Prostate gland (tissue), 2 donors: ENCODE data around the gene PLA2G4A. TPM values are rescaled to one million over a fixed set of nuclear protein-coding genes. Genes with fewer than 3 reads are reported as not detected.
"Not testable (repeated sequence)": the region's sequence is repeated elsewhere in the genome, so short reads cannot be mapped to it uniquely, and the experiment has no call there.

Experiments used
- DNase-seq: peaks from one replicate; pipeline ENCODE4 v3.0.0-alpha.2; 2019; ENCODE audit warnings: low spot score
- H3K27ac ChIP-seq, 2 donors: fragments of 200-600 bp; sonication (generic); 2 replicates each; pipeline ENCODE4 v1.5.1; 2017 to 2019
- H3K27me3 ChIP-seq: fragments of 200-600 bp; sonication (generic); replicated peaks from 2 replicates; pipeline ENCODE4 v1.5.1; 2019; ENCODE audit not compliant: insufficient read depth
- H3K36me3 ChIP-seq, 2 donors: fragments of 200-600 bp; sonication (generic); 1 replicate in 1 of 2; 2 replicates in 1 of 2; pipeline versions ENCODE4 v1.5.1 to v1.8.1; 2017 to 2019
- H3K4me1 ChIP-seq: fragments of 200-600 bp; sonication (generic); replicated peaks from 2 replicates; pipeline ENCODE4 v1.5.1; 2019
- H3K4me3 ChIP-seq, 2 donors: fragments of 200-600 bp; sonication (generic); 2 replicates each; pipeline ENCODE4 v1.5.1; 2017 to 2019
- H3K9me3 ChIP-seq: fragments of 200-600 bp; sonication (generic); 2 replicates; pipeline ENCODE4 v1.5.1; 2017
- POLR2A ChIP-seq: fragments of 450-650 bp; IDR thresholded peaks from one replicate; pipeline ENCODE4 v1.6.1; 2016; ENCODE audit warnings: antibody characterized with exemption, mild to moderate bottlenecking
- POLR2AphosphoS5 ChIP-seq: sonication (generic); formaldehyde crosslinking; IDR thresholded peaks from one replicate; pipeline ENCODE4 v1.6.1; 2017; ENCODE audit warnings: antibody characterized with exemption
- WGBS: methylation state at CpG from one replicate; pipeline ENCODE4 v1.1.5; 2018; 5-methylcytosine and 5-hydroxymethylcytosine counted together
- intact Hi-C: fragments of 100-400 bp; cut with DNase I; formaldehyde crosslinking; loops from one replicate; pipeline ENCODE4 v1.14.2; 2022
- total RNA-seq, 2 donors: library from RNA; depleted of rRNA; stranded (reverse); fragments of >200 nt; gene quantifications; one replicate each; pipeline ENCODE4 v1.1.0, GENCODE V29; 2016
- TF ChIP-seq, protein P1 (sequence below), 4 experiments: fragments of 200-600 bp in 2 of 4; fragments of 450-650 bp in 2 of 4; sonication (generic) in 2 of 4; IDR thresholded peaks; 1 replicate in 3 of 4; 2 replicates in 1 of 4; pipeline ENCODE4 v1.5.1; 2016 to 2019; ENCODE audit warnings: antibody characterized with exemption in 4 of 4, mild to moderate bottlenecking in 2 of 4, moderate library complexity in 2 of 4

PLA2G4A gene
- total RNA-seq, 2 donors from 2014 or later, result 6.1 to 8.8 TPM

GRCh38 chr1:186915555-186915954 is 86.8 kb downstream of the PLA2G4A start:
- Histone ChIP-seq H3K4me1 (no peaks in the 10 kb centered on the region), H3K9me3 (no peaks in the 10 kb centered on the region), H3K27ac (no peak overlapping the region), H3K4me3 (no peak overlapping the region), H3K36me3 (no peaks in the 10 kb centered on the region), H3K27me3 (no peaks in the 10 kb centered on the region)
- 81% methylated on average over 4 of the region's 4 CpGs for WGBS
- TF ChIP-seq POLR2A, result no peak
- TF ChIP-seq POLR2AphosphoS5, result no peak
- TF ChIP-seq, protein P1, sequence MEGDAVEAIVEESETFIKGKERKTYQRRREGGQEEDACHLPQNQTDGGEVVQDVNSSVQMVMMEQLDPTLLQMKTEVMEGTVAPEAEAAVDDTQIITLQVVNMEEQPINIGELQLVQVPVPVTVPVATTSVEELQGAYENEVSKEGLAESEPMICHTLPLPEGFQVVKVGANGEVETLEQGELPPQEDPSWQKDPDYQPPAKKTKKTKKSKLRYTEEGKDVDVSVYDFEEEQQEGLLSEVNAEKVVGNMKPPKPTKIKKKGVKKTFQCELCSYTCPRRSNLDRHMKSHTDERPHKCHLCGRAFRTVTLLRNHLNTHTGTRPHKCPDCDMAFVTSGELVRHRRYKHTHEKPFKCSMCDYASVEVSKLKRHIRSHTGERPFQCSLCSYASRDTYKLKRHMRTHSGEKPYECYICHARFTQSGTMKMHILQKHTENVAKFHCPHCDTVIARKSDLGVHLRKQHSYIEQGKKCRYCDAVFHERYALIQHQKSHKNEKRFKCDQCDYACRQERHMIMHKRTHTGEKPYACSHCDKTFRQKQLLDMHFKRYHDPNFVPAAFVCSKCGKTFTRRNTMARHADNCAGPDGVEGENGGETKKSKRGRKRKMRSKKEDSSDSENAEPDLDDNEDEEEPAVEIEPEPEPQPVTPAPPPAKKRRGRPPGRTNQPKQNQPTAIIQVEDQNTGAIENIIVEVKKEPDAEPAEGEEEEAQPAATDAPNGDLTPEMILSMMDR (IDR thresholded peaks at IDR 0.05), result no peak
- intact Hi-C loops, result no loop called here
- no peak for DNase-seq

DNA sequence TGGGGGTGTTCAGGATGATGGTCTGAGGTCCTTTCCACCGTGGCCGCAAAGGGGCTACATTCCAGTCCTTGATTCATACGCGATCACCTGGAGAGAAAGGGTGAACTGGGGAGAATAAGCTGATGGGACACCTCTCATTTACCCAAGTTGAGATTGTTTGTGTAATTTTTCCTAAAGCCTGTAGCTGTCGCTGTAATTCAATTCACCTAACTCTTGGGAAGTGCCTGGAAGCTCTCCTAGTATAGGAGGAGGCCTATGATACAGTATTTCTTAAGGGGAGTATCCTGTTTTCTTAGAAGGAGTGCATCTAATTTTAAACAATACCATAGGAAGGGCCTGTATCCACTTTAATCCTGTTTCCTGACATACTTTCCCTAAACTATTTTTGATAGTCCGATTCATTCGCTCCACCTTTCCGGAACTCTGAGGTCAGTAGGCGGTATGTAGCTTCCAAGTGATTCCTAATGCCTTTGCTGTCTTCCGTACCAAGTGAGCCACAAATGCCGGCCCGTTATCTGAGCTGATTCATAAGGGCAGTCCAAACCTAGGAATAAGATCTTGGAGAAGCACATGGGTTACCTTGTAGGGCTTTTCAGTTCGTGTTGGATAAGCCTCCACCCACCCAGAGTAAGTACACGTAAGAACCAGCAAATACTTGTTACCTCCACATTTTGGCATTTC is 88.5 kb downstream of the PLA2G4A start:
- intact Hi-C loops, H3K36me3 ChIP-seq, H3K9me3 ChIP-seq, DNase-seq, H3K4me3 ChIP-seq, H3K4me1 ChIP-seq, H3K27me3 ChIP-seq, H3K27ac ChIP-seq: not testable (repeated sequence)
- WGBS, result 87% methylated on average over 14 of the region's 14 CpGs

DNA sequence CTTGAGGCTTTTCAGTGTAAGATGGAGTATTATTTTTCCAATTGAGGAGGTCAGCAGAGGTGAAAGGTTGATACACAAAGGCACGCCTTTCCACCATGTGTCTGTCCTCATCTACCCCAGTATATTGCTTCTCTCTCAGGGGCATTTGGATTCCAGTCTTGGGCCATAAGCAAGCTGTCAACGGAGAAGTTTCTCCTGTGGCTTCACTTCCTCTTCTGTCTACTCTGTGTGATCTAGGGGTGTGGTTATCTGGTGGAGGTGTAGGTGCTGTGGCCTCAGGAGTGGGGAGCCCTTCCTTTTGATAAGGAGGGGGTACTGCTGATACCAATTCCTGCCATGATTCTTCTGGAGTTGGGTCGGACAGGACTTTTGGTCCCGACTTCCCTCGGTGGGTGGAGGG is 92.6 kb downstream of the PLA2G4A start:
- 94% methylated on average over 5 of the region's 5 CpGs for WGBS
- H3K36me3 ChIP-seq, H3K4me3 ChIP-seq, intact Hi-C loops, H3K27me3 ChIP-seq, H3K27ac ChIP-seq, DNase-seq, H3K4me1 ChIP-seq, H3K9me3 ChIP-seq: not testable (repeated sequence)

- intact Hi-C loops, H3K36me3 ChIP-seq, H3K9me3 ChIP-seq, H3K4me1 ChIP-seq, DNase-seq, H3K27me3 ChIP-seq, H3K27ac ChIP-seq, H3K4me3 ChIP-seq: not testable (repeated sequence)
- 72% methylated on average over 4 of the region's 4 CpGs for WGBS
These were observed 94.1 kb downstream of the PLA2G4A start for GRCh38 chr1:186922814-186923213.

GRCh38 chr1:186923486-186923885 is 94.7 kb downstream of the PLA2G4A start:
- intact Hi-C loops, result no loop called here
- H3K4me3 ChIP-seq, result no peak overlapping the region
- no peaks in the 10 kb centered on the region for H3K4me1 ChIP-seq
- 53% methylated on average over 2 of the region's 2 CpGs for WGBS
- no peak overlapping the region for H3K27ac ChIP-seq
- no peak for TF ChIP-seq POLR2AphosphoS5
- no peak for TF ChIP-seq POLR2A
- TF ChIP-seq, protein P1 (IDR thresholded peaks at IDR 0.05), result no peak
- no peaks in the 10 kb centered on the region for H3K9me3 ChIP-seq
- DNase-seq, result no peak
- no peaks in the 10 kb centered on the region for H3K27me3 ChIP-seq
- H3K36me3 ChIP-seq, result no peaks in the 10 kb centered on the region

GRCh38 chr1:186925881-186926669 is 97.3 kb downstream of the PLA2G4A start:
- H3K36me3 ChIP-seq, result no peaks in the 10 kb centered on the region
- DNase-seq, result no peak
- H3K4me1 ChIP-seq, result no peaks in the 10 kb centered on the region
- intact Hi-C loops, result no loop called here
- H3K27me3 ChIP-seq, result no peaks in the 10 kb centered on the region
- no peak overlapping the region for H3K27ac ChIP-seq
- H3K4me3 ChIP-seq, result no peak overlapping the region
- no peak for TF ChIP-seq POLR2A
- TF ChIP-seq, protein P1 (IDR thresholded peaks at IDR 0.05), result no peak
- no peak for TF ChIP-seq POLR2AphosphoS5
- H3K9me3 ChIP-seq, result no peaks in the 10 kb centered on the region
- 22% methylated on average over 3 of the region's 3 CpGs for WGBS
